Stimulated activated CD8-positive, alpha-beta memory T cell treated with anti-CD3 and anti-CD28 coated beads, Interleukin-2, amount 100 ng/mL, for 1 hour (primary cell): ENCODE results near the gene NDUFS7.

Source experiments
- DNase-seq, 2 donors: peaks; one replicate each; pipeline ENCODE4 v3.0.0-alpha.2; 2020; ENCODE audit warnings: low read depth in 2 of 2

NDUFS7 gene

GRCh38 chr19:1364070-1364704 is 19.5 kb upstream of the NDUFS7 start:
- no peak for DNase-seq

GRCh38 chr19:1365319-1366269 is 18.1 kb upstream of the NDUFS7 start:
- DNase-seq, result no peak

- DNase-seq, result no peak
Observed at GRCh38 chr19:1366296-1366695, 17.4 kb upstream of the NDUFS7 start.

GRCh38 chr19:1366899-1367870 is 16.5 kb upstream of the NDUFS7 start:
- DNase-seq, result no peak

GRCh38 chr19:1369214-1369805 is 14.4 kb upstream of the NDUFS7 start:
- DNase-seq, result no peak

GRCh38 chr19:1370579-1371361 is 12.9 kb upstream of the NDUFS7 start:
- DNase-seq, result no peak

GRCh38 chr19:1373042-1373533 is 10.6 kb upstream of the NDUFS7 start:
- no peak for DNase-seq

GRCh38 chr19:1373534-1374249 is 10.0 kb upstream of the NDUFS7 start:
- no peak for DNase-seq

- DNase-seq, result no peak
Observed at GRCh38 chr19:1374250-1374577, 9.5 kb upstream of the NDUFS7 start.

GRCh38 chr19:1376415-1376805 is 7.3 kb upstream of the NDUFS7 start:
- DNase-seq, result no peak

- no peak for DNase-seq
Observed at GRCh38 chr19:1377176-1377964, 6.3 kb upstream of the NDUFS7 start.

GRCh38 chr19:1377965-1378785 is 5.5 kb upstream of the NDUFS7 start:
- DNase-seq, result no peak

- no peak for DNase-seq
Observed at GRCh38 chr19:1379126-1379905, 4.4 kb upstream of the NDUFS7 start.

GRCh38 chr19:1379961-1380489 is 3.7 kb upstream of the NDUFS7 start:
- DNase-seq, result no peak

- no peak for DNase-seq
Observed at GRCh38 chr19:1382250-1382649, 1.5 kb upstream of the NDUFS7 start.

- no peak for DNase-seq
Observed at GRCh38 chr19:1383017-1383311, 743 bp upstream of the NDUFS7 start.

GRCh38 chr19:1384085-1384462 is 367 bp downstream of the NDUFS7 start:
- DNase-seq, result no peak
